Natural killer cell treated with Interleukin-12 subunit alpha and Interleukin-12 subunit beta and Interleukin-15 and Interleukin-18, amount 100 ng/mL, for 72 hours (primary cell): ENCODE results near the gene ATP13A3. TPM values are rescaled to one million over a fixed set of nuclear protein-coding genes. Genes with fewer than 3 reads are reported as not detected.

Experiments
- ATAC-seq, 2 donors: fragments of 150-1000 bp; cut with Tn5 transposase in 1 of 2; sonication (Bioruptor Pico), chemical (Tn5 transposase) in 1 of 2; 2 replicates each; pipeline ENCODE4 v1.10.0; 2021
- DNase-seq: peaks from one replicate; pipeline ENCODE4 v3.0.0; 2022; ENCODE audit warnings: low spot score
- H3K27ac Mint-ChIP-seq, 2 donors: 1 replicate in 1 of 2; 2 replicates in 1 of 2; pipeline ENCODE4 v1.8.0; 2022; ENCODE audit warnings: mixed read lengths in 2 of 2, mild to moderate bottlenecking in 1 of 2, moderate library complexity in 1 of 2
- H3K27me3 Mint-ChIP-seq, 2 donors: 1 replicate in 1 of 2; 2 replicates in 1 of 2; pipeline ENCODE4 v1.8.0; 2022; ENCODE audit warnings: mixed read lengths in 2 of 2
- H3K36me3 Mint-ChIP-seq: one replicate; pipeline ENCODE4 v1.8.0; 2022; ENCODE audit warnings: mixed read lengths
- H3K4me1 Mint-ChIP-seq, 2 donors: 1 replicate in 1 of 2; 2 replicates in 1 of 2; pipeline ENCODE4 v1.8.0; 2022; ENCODE audit warnings: low read depth in 2 of 2, mixed read lengths in 2 of 2, mild to moderate bottlenecking in 1 of 2
- H3K4me3 Mint-ChIP-seq: one replicate; pipeline ENCODE4 v1.8.0; 2022; ENCODE audit warnings: mixed read lengths
- H3K9me3 Mint-ChIP-seq: 2 replicates; pipeline ENCODE4 v1.8.0; 2022; ENCODE audit warnings: mixed read lengths
- total RNA-seq, 2 donors: library from RNA; stranded (reverse); gene quantifications; one replicate each; pipeline ENCODE4 v1.2.3, GENCODE V29; 2022

ATP13A3 gene
- total RNA-seq, 2 donors from 2014 or later = 67.6 to 157 TPM

GRCh38 chr3:194431554-194431953, 55.2 kb downstream of the ATP13A3 start:
- Mint-ChIP-seq H3K27ac (no peak overlapping the region), H3K4me3 (no peak overlapping the region), H3K27me3 (no peaks in the 10 kb centered on the region), H3K36me3 (peaks cover 31% of the 10 kb centered on the region), H3K9me3 (no peaks in the 10 kb centered on the region), H3K4me1 (no peaks in the 10 kb centered on the region)
- DNase-seq (no peak), ATAC-seq (no peak)

GRCh38 chr3:194425399-194425798, 61.4 kb downstream of the ATP13A3 start:
- ATAC-seq (no peak), DNase-seq (no peak)
- Mint-ChIP-seq H3K4me3 (no peak overlapping the region), H3K36me3 (peaks cover 23% of the 10 kb centered on the region), H3K27ac (no peak overlapping the region), H3K4me1 (peaks cover 0 to 3% of the 10 kb centered on the region in 2 donors), H3K27me3 (no peaks in the 10 kb centered on the region), H3K9me3 (no peaks in the 10 kb centered on the region)

- Mint-ChIP-seq H3K4me3 (no peak overlapping the region), H3K27ac (no peak overlapping the region), H3K4me1 (peaks cover 0 to 3% of the 10 kb centered on the region in 2 donors), H3K9me3 (no peaks in the 10 kb centered on the region), H3K36me3 (peaks cover 23% of the 10 kb centered on the region), H3K27me3 (no peaks in the 10 kb centered on the region)
- no peak for ATAC-seq
- DNase-seq = no peak
Observed at GRCh38 chr3:194424953-194425352, 61.8 kb downstream of the ATP13A3 start.

GRCh38 chr3:194424373-194424772, 62.4 kb downstream of the ATP13A3 start:
- H3K27me3 Mint-ChIP-seq = no peaks in the 10 kb centered on the region
- no peak for DNase-seq
- no peak for ATAC-seq
- no peak overlapping the region for H3K4me3 Mint-ChIP-seq
- H3K27ac Mint-ChIP-seq = no peak overlapping the region
- H3K9me3 Mint-ChIP-seq = no peaks in the 10 kb centered on the region
- peaks cover 21% of the 10 kb centered on the region for H3K36me3 Mint-ChIP-seq
- H3K4me1 Mint-ChIP-seq = peaks cover 0 to 3% of the 10 kb centered on the region in 2 donors

- H3K36me3 Mint-ChIP-seq = peaks cover 22% of the 10 kb centered on the region
- H3K27ac Mint-ChIP-seq = no peak overlapping the region
- H3K9me3 Mint-ChIP-seq = no peaks in the 10 kb centered on the region
Observed at GRCh38 chr3:194423317-194423716, 63.5 kb downstream of the ATP13A3 start.

GRCh38 chr3:194422188-194422587, 64.6 kb downstream of the ATP13A3 start:
- no peaks in the 10 kb centered on the region for H3K9me3 Mint-ChIP-seq
- H3K4me3 Mint-ChIP-seq = no peak overlapping the region
- peaks cover 0 to 3% of the 10 kb centered on the region in 2 donors for H3K4me1 Mint-ChIP-seq
- H3K27me3 Mint-ChIP-seq = no peaks in the 10 kb centered on the region
- DNase-seq (no peak), ATAC-seq (no peak)
- H3K27ac Mint-ChIP-seq = no peak overlapping the region
- peaks cover 22% of the 10 kb centered on the region for H3K36me3 Mint-ChIP-seq

More at GRCh38 chr3:194423317-194423716, 63.5 kb downstream of the ATP13A3 start:
- ATAC-seq = no peak
- Mint-ChIP-seq H3K4me3 (no peak overlapping the region), H3K27me3 (no peaks in the 10 kb centered on the region), H3K4me1 (peaks cover 0 to 3% of the 10 kb centered on the region in 2 donors)
- DNase-seq = no peak

- Mint-ChIP-seq H3K4me3 (no peak overlapping the region), H3K4me1 (peaks cover 0 to 8% of the 10 kb centered on the region in 2 donors), H3K9me3 (no peaks in the 10 kb centered on the region), H3K27me3 (no peaks in the 10 kb centered on the region), H3K36me3 (peaks cover 22% of the 10 kb centered on the region), H3K27ac (no peak overlapping the region)
- DNase-seq (no peak), ATAC-seq (no peak)
Observed at GRCh38 chr3:194418671-194419070, 68.1 kb downstream of the ATP13A3 start.

- ATAC-seq = no peak
- H3K4me3 Mint-ChIP-seq = no peak overlapping the region
Observed at GRCh38 chr3:194407423-194407822, 79.4 kb downstream of the ATP13A3 start.

GRCh38 chr3:194405766-194406165, 81.0 kb downstream of the ATP13A3 start:
- H3K36me3 Mint-ChIP-seq = no peaks in the 10 kb centered on the region

More at GRCh38 chr3:194407423-194407822, 79.4 kb downstream of the ATP13A3 start:
- H3K27ac Mint-ChIP-seq = no peak overlapping the region
- H3K4me1 Mint-ChIP-seq = peaks cover 0 to 3% of the 10 kb centered on the region in 2 donors
- no peaks in the 10 kb centered on the region for H3K27me3 Mint-ChIP-seq
- no peak for DNase-seq
- H3K9me3 Mint-ChIP-seq = no peaks in the 10 kb centered on the region
- no peaks in the 10 kb centered on the region for H3K36me3 Mint-ChIP-seq

GRCh38 chr3:194404365-194405140, 82.2 kb downstream of the ATP13A3 start:
- ATAC-seq (no peak), DNase-seq (no peak)
- H3K36me3 Mint-ChIP-seq = no peaks in the 10 kb centered on the region
- H3K4me3 Mint-ChIP-seq = no peak overlapping the region
- peaks cover 0 to 8% of the 10 kb centered on the region in 2 donors for H3K27me3 Mint-ChIP-seq
- no peak overlapping the region for H3K27ac Mint-ChIP-seq
- peaks cover 5 to 6% of the 10 kb centered on the region in 2 donors for H3K4me1 Mint-ChIP-seq
- H3K9me3 Mint-ChIP-seq = no peaks in the 10 kb centered on the region

More at GRCh38 chr3:194405766-194406165, 81.0 kb downstream of the ATP13A3 start:
- no peak overlapping the region for H3K27ac Mint-ChIP-seq
- DNase-seq = no peak
- H3K4me1 Mint-ChIP-seq = peaks cover 0 to 3% of the 10 kb centered on the region in 2 donors
- no peaks in the 10 kb centered on the region for H3K9me3 Mint-ChIP-seq
- H3K4me3 Mint-ChIP-seq = no peak overlapping the region
- H3K27me3 Mint-ChIP-seq = no peaks in the 10 kb centered on the region
- no peak for ATAC-seq

- Mint-ChIP-seq H3K4me1 (peaks cover 23 to 25% of the 10 kb centered on the region in 2 donors), H3K9me3 (no peaks in the 10 kb centered on the region), H3K27me3 (peaks cover 9 to 20% of the 10 kb centered on the region in 2 donors), H3K36me3 (no peaks in the 10 kb centered on the region), H3K27ac (no peak overlapping the region), H3K4me3 (no peak overlapping the region)
- DNase-seq (no peak), ATAC-seq (no peak)
Observed at GRCh38 chr3:194401868-194402329, 84.9 kb downstream of the ATP13A3 start.

GRCh38 chr3:194401346-194401745, 85.5 kb downstream of the ATP13A3 start:
- Mint-ChIP-seq H3K27ac (no peak overlapping the region), H3K4me3 (no peak overlapping the region), H3K36me3 (no peaks in the 10 kb centered on the region), H3K9me3 (no peaks in the 10 kb centered on the region), H3K27me3 (peaks cover 11 to 21% of the 10 kb centered on the region in 2 donors), H3K4me1 (peaks cover 25 to 28% of the 10 kb centered on the region in 2 donors)
- ATAC-seq = no peak
- DNase-seq = no peak

GRCh38 chr3:194399874-194400411, 86.9 kb downstream of the ATP13A3 start:
- no peak for ATAC-seq
- Mint-ChIP-seq H3K27me3 (peaks cover 21 to 36% of the 10 kb centered on the region in 2 donors), H3K4me3 (no peak overlapping the region), H3K9me3 (no peaks in the 10 kb centered on the region), H3K36me3 (no peaks in the 10 kb centered on the region), H3K4me1 (peaks cover 29 to 39% of the 10 kb centered on the region in 2 donors), H3K27ac (no peak overlapping the region)
- DNase-seq = no peak

- no peaks in the 10 kb centered on the region for H3K9me3 Mint-ChIP-seq
- peaks cover 21 to 43% of the 10 kb centered on the region in 2 donors for H3K27me3 Mint-ChIP-seq
- H3K36me3 Mint-ChIP-seq = no peaks in the 10 kb centered on the region
- DNase-seq (no peak), ATAC-seq (no peak)
- peak within 1 kb of the TSS; percentile 78 for H3K4me3 Mint-ChIP-seq
- no peak within 1 kb of the TSS for H3K27ac Mint-ChIP-seq
- H3K4me1 Mint-ChIP-seq = peaks cover 29 to 36% of the 10 kb centered on the region in 2 donors
Observed at GRCh38 chr3:194399166-194399565, 87.6 kb downstream of the ATP13A3 start, which contains the start of gene GP5. Gene GP5, minus strand, starts transcription at chr3:194399266. Its CDS starts 984 bp downstream, at chr3:194398282.
